Stimulated activated naive CD8-positive, alpha-beta T cell treated with anti-CD3 and anti-CD28 coated beads, Interleukin-15, Interleukin-2, amounts not matched to agents 100 U/mL and 50 U/mL, for 24 hours (primary cell): ENCODE measurements around the gene STARD10.

Experiments used
- ATAC-seq: fragments of 150-1000 bp; cut with Tn5 transposase; one replicate; pipeline ENCODE4 v1.10.0; 2021
- DNase-seq: peaks from one replicate; pipeline ENCODE4 v3.0.0; 2021

Gene STARD10

GRCh38 chr11:72704783-72705265 lies 89.0 kb downstream of the STARD10 start:
- no peak for ATAC-seq

More at GRCh38 chr11:72704783-72705265, 89.0 kb downstream of the STARD10 start:
- DNase-seq: no peak
